HFFc6 (cell line): Measurements from ENCODE around the gene SPHKAP. TPM values are rescaled to one million over a fixed set of nuclear protein-coding genes. Genes with fewer than 3 reads are reported as not detected.

Experiments
- DNase-seq: peaks from one replicate; pipeline ENCODE4 v3.0.0-alpha.2; 2018
- H3K27ac Mint-ChIP-seq: 2 replicates; pipeline ENCODE4 v1.8.0; 2020; ENCODE audit warnings: mild to moderate bottlenecking, mixed read lengths
- H3K27me3 Mint-ChIP-seq: 2 replicates; pipeline ENCODE4 v1.8.0; 2021; ENCODE audit warnings: mild to moderate bottlenecking, moderate library complexity, mixed read lengths; ENCODE audit not compliant: insufficient read depth
- H3K36me3 Mint-ChIP-seq: 2 replicates; pipeline ENCODE4 v1.8.0; 2021; ENCODE audit warnings: low read depth, mixed read lengths
- H3K4me1 Mint-ChIP-seq: 2 replicates; pipeline ENCODE4 v1.8.0; 2020; ENCODE audit warnings: low read depth, mixed read lengths
- H3K4me3 Mint-ChIP-seq: 2 replicates; pipeline ENCODE4 v1.8.0; 2020; ENCODE audit warnings: mild to moderate bottlenecking, moderate library complexity, mixed read lengths
- H3K9me3 Mint-ChIP-seq: 2 replicates; pipeline ENCODE4 v1.8.0; 2020; ENCODE audit warnings: mild to moderate bottlenecking, mixed read lengths
- CTCF ChIP-seq: fragments of 200-600 bp; sonication (generic); IDR thresholded peaks from 2 replicates; pipeline ENCODE4 v1.5.0; 2021; ENCODE audit warnings: antibody characterized with exemption, mild to moderate bottlenecking
- total RNA-seq, 6 experiments: library from RNA; stranded (reverse); fragmentation: NEBNext Ultra II Directional; extraction: Animal tissue kit (Norgen Biotek cat#: 25700); gene quantifications; 2 replicates in 1 of 6; 3 replicates in 5 of 6; pipeline ENCODE4 v1.2.3, GENCODE V29; 2021

The SPHKAP gene
- total RNA-seq, 6 experiments from 2014 or later: 0.52 to 0.94 (median 0.84) TPM

DNA sequence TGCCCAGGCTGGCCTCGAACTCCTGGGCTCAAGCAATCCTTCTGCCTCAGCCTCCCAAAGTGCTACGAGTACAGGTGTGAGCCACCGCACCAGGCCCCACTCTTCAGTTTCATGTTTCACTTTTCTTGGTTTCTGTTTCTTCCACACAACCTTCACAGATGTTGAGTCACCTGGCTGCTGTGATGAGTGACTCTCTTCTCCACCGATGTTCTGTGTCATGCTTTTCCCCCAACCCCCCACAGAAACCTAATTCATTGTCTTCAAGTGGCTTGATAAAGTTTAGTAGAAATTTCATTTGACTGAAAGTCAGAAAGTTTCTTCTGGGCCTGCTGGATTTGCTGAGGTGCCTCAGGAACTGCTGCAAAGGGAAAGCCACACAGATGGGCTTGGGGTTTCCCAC lies 78.5 kb downstream of the SPHKAP start:
- TF ChIP-seq CTCF: no peak
- H3K27ac Mint-ChIP-seq: no peak overlapping the region
- peaks cover 11% of the 10 kb centered on the region; the same call in 1 of the 2 replicates for H3K36me3 Mint-ChIP-seq
- no peak overlapping the region for H3K4me3 Mint-ChIP-seq
- H3K27me3 Mint-ChIP-seq: no peaks in the 10 kb centered on the region
- H3K9me3 Mint-ChIP-seq: peaks cover 12% of the 10 kb centered on the region
- H3K4me1 Mint-ChIP-seq: peaks cover 6% of the 10 kb centered on the region; the same call in 1 of the 2 replicates
- DNase-seq: no peak

GRCh38 chr2:228094377-228094921 lies 87.0 kb downstream of the SPHKAP start:
- Mint-ChIP-seq H3K4me1 (peaks cover 39% of the 10 kb centered on the region), H3K27me3 (no peaks in the 10 kb centered on the region), H3K9me3 (peaks cover 20% of the 10 kb centered on the region), H3K36me3 (peaks cover 14% of the 10 kb centered on the region), H3K4me3 (peak overlapping the region; percentile 48), H3K27ac (peak overlapping the region; percentile 50)
- peak; percentile 86 for DNase-seq
- no peak for TF ChIP-seq CTCF

- no peak overlapping the region for H3K4me3 Mint-ChIP-seq
- peaks cover 39% of the 10 kb centered on the region for H3K4me1 Mint-ChIP-seq
- H3K36me3 Mint-ChIP-seq: peaks cover 11% of the 10 kb centered on the region
- H3K9me3 Mint-ChIP-seq: peaks cover 18% of the 10 kb centered on the region
- no peak overlapping the region for H3K27ac Mint-ChIP-seq
- no peaks in the 10 kb centered on the region; the same call in 1 of the 2 replicates for H3K27me3 Mint-ChIP-seq
- TF ChIP-seq CTCF: no peak
- DNase-seq: no peak
These were observed 89.4 kb downstream of the SPHKAP start for GRCh38 chr2:228092056-228092455.

- H3K4me3 Mint-ChIP-seq: no peak overlapping the region
- H3K27ac Mint-ChIP-seq: no peak overlapping the region
- peaks cover 11% of the 10 kb centered on the region; the same call in 1 of the 2 replicates for H3K4me1 Mint-ChIP-seq
- peaks cover 11% of the 10 kb centered on the region for H3K36me3 Mint-ChIP-seq
- TF ChIP-seq CTCF: no peak
- H3K9me3 Mint-ChIP-seq: peaks cover 18% of the 10 kb centered on the region
- DNase-seq: no peak
- H3K27me3 Mint-ChIP-seq: no peaks in the 10 kb centered on the region; the same call in 1 of the 2 replicates
These were observed 94.9 kb downstream of the SPHKAP start for GRCh38 chr2:228086561-228086960.

- no peak overlapping the region for H3K4me3 Mint-ChIP-seq
- H3K36me3 Mint-ChIP-seq: peaks cover 5% of the 10 kb centered on the region; the same call in 1 of the 2 replicates
- no peak for TF ChIP-seq CTCF
- peaks cover 11% of the 10 kb centered on the region; the same call in 1 of the 2 replicates for H3K4me1 Mint-ChIP-seq
- peaks cover 9% of the 10 kb centered on the region for H3K9me3 Mint-ChIP-seq
- no peaks in the 10 kb centered on the region; the same call in 1 of the 2 replicates for H3K27me3 Mint-ChIP-seq
- no peak for DNase-seq
- H3K27ac Mint-ChIP-seq: no peak overlapping the region
These were observed 96.8 kb downstream of the SPHKAP start for GRCh38 chr2:228084717-228085116.
